H1 (cell line): ENCODE data around the gene COG4. TPM values are rescaled to one million over a fixed set of nuclear protein-coding genes. Genes with fewer than 3 reads are reported as not detected.

ENCODE experiments used
- CTCF ChIA-PET: fragments of 300-600 bp; sonication (Branson Sonifier 250); formaldehyde crosslinking; loops from one replicate; lab custom pipeline; 2021; ENCODE audit not compliant: partially characterized antibody; lab: Charles Lee
- POLR2A ChIA-PET: fragments of 300-600 bp; sonication (Branson Sonifier 250); formaldehyde crosslinking; loops from one replicate; lab custom pipeline; 2021; ENCODE audit warnings: inconsistent platforms; ENCODE audit not compliant: partially characterized antibody; lab: Charles Lee
- DNase-seq, 2 experiments: peaks; one replicate each; pipeline versions ENCODE4 v3.0.0 to v3.0.0-alpha.2; 2010 to 2022; ENCODE audit warnings: low spot score in 2 of 2, low read depth in 1 of 2, mixed read lengths in 1 of 2
- FAIRE-seq: peaks from 2 replicates; lab custom pipeline; 2011; peaks lifted over from hg19 to GRCh38; lab: Jason Lieb, UNC
- H2AFZ ChIP-seq: 2 replicates; pipeline ENCODE4 v1.8.1; 2012; ENCODE audit warnings: low read length, inconsistent platforms
- H2AK5ac ChIP-seq: 2 replicates; pipeline ENCODE4 v1.6.1; 2013; ENCODE audit warnings: low read depth, low read length
- H2BK120ac ChIP-seq: replicated peaks from 2 replicates; pipeline ENCODE3; 2013; ENCODE audit warnings: low read depth, low read length, inconsistent platforms
- H2BK12ac ChIP-seq: 2 replicates; pipeline ENCODE4 v1.6.1; 2013; ENCODE audit warnings: low read depth, low read length
- H2BK15ac ChIP-seq: 2 replicates; pipeline ENCODE4 v1.6.1; 2013; ENCODE audit warnings: low read length
- H2BK20ac ChIP-seq: 2 replicates; pipeline ENCODE4 v1.6.1; 2013; ENCODE audit warnings: low read length
- H2BK5ac ChIP-seq: 2 replicates; pipeline ENCODE4 v1.6.1; 2013; ENCODE audit warnings: low read depth, low read length
- H3K14ac ChIP-seq: 2 replicates; pipeline ENCODE4 v1.6.1; 2013; ENCODE audit warnings: inconsistent platforms; ENCODE audit not compliant: insufficient read length
- H3K18ac ChIP-seq: 2 replicates; pipeline ENCODE4 v1.6.1; 2013; ENCODE audit warnings: low read length; ENCODE audit errors: extremely low read depth
- H3K23ac ChIP-seq: 2 replicates; pipeline ENCODE4 v1.6.1; 2013; ENCODE audit warnings: inconsistent platforms; ENCODE audit not compliant: insufficient read length
- H3K23me2 ChIP-seq: 2 replicates; pipeline ENCODE4 v1.6.1; 2013; ENCODE audit warnings: low read depth, low read length
- H3K27ac ChIP-seq: 2 replicates; pipeline ENCODE4 v1.6.1; 2011; ENCODE audit warnings: low read depth, low read length, inconsistent platforms
- H3K27me3 ChIP-seq, 4 experiments: replicated peaks in 1 of 4; 1 replicate in 1 of 4; 2 replicates in 3 of 4; pipeline versions ENCODE4 v1.6.1 to v1.8.1; 2011 to 2013; ENCODE audit warnings: low read length in 3 of 4, mild to moderate bottlenecking in 3 of 4, inconsistent platforms in 2 of 4, mixed read lengths in 2 of 4, moderate library complexity in 1 of 4; ENCODE audit not compliant: control insufficient read depth in 3 of 4, insufficient read depth in 3 of 4; ENCODE audit errors: extremely low read depth in 1 of 4
- H3K36me3 ChIP-seq, 4 experiments: 2 replicates each; pipeline versions ENCODE4 v1.6.1 to v1.8.1; 2011 to 2013; ENCODE audit warnings: mild to moderate bottlenecking in 4 of 4, low read length in 3 of 4, moderate library complexity in 2 of 4, control low read depth in 1 of 4, inconsistent platforms in 1 of 4; ENCODE audit not compliant: insufficient read depth in 4 of 4, control insufficient read depth in 2 of 4
- H3K4ac ChIP-seq: replicated peaks from 2 replicates; pipeline ENCODE3; 2013; ENCODE audit warnings: low read length, low read depth, mixed read lengths, inconsistent platforms; ENCODE audit not compliant: insufficient read length
- H3K4me1 ChIP-seq, 4 experiments: replicated peaks in 1 of 4; 1 replicate in 1 of 4; 2 replicates in 3 of 4; pipeline versions ENCODE4 v1.6.1 to v1.8.1; 2011 to 2013; ENCODE audit warnings: low read length in 3 of 4, inconsistent platforms in 2 of 4, mixed read lengths in 1 of 4; ENCODE audit not compliant: insufficient read depth in 4 of 4, control insufficient read depth in 3 of 4
- H3K4me2 ChIP-seq, 2 experiments: 2 replicates each; pipeline versions ENCODE4 v1.6.1 to v1.8.1; 2011 to 2013; ENCODE audit warnings: low read depth in 2 of 2, low read length in 2 of 2, control low read depth in 1 of 2, inconsistent platforms in 1 of 2, mild to moderate bottlenecking in 1 of 2; ENCODE audit not compliant: insufficient read depth in 1 of 2
- H3K4me3 ChIP-seq, 4 experiments: fragments of 200-600, 300-600 bp in 1 of 4; sonication (generic), shearing (Covaris generic), sonication (Bioruptor Twin) in 1 of 4; 2 replicates each; pipeline versions ENCODE4 v1.5.1 to v1.8.1; 2011 to 2016; ENCODE audit warnings: low read length in 4 of 4, low read depth in 3 of 4, control low read depth in 2 of 4, inconsistent platforms in 2 of 4, mild to moderate bottlenecking in 2 of 4, mixed read lengths in 1 of 4, moderate library complexity in 1 of 4; ENCODE audit not compliant: insufficient read depth in 2 of 4; ENCODE audit errors: extremely low read depth in 1 of 4
- H3K56ac ChIP-seq: replicated peaks from 2 replicates; pipeline ENCODE3; 2013; ENCODE audit warnings: low read depth, mild to moderate bottlenecking, mixed read lengths, low read length, inconsistent platforms; ENCODE audit not compliant: insufficient read length
- H3K79me1 ChIP-seq: 2 replicates; pipeline ENCODE4 v1.6.1; 2013; ENCODE audit warnings: low read depth, low read length, control low read depth
- H3K79me2 ChIP-seq, 2 experiments: 2 replicates each; pipeline versions ENCODE4 v1.6.1 to v1.8.1; 2012 to 2013; ENCODE audit warnings: low read length in 2 of 2, mild to moderate bottlenecking in 2 of 2, inconsistent platforms in 1 of 2; ENCODE audit not compliant: insufficient read depth in 2 of 2, control insufficient read depth in 1 of 2
- H3K9ac ChIP-seq, 4 experiments: replicated peaks in 1 of 4; 1 replicate in 1 of 4; 2 replicates in 3 of 4; pipeline versions ENCODE4 v1.6.1 to v1.8.1; 2011 to 2013; ENCODE audit warnings: low read depth in 3 of 4, low read length in 3 of 4, control low read depth in 2 of 4, mild to moderate bottlenecking in 2 of 4, moderate library complexity in 2 of 4, inconsistent platforms in 1 of 4; ENCODE audit errors: extremely low read depth in 1 of 4
- H3K9me3 ChIP-seq, 2 experiments: 2 replicates each; pipeline versions ENCODE4 v1.6.1 to v1.8.1; 2012 to 2013; ENCODE audit warnings: mild to moderate bottlenecking in 2 of 2, moderate library complexity in 2 of 2, control low read depth in 1 of 2, inconsistent platforms in 1 of 2, low read depth in 1 of 2, low read length in 1 of 2, mixed read lengths in 1 of 2; ENCODE audit not compliant: insufficient read depth in 2 of 2
- H4K20me1 ChIP-seq, 2 experiments: replicated peaks in 1 of 2; 2 replicates each; pipeline versions ENCODE3 to v1.8.1; 2011 to 2013; ENCODE audit warnings: inconsistent platforms in 2 of 2, low read length in 2 of 2, mild to moderate bottlenecking in 1 of 2; ENCODE audit not compliant: insufficient read depth in 2 of 2, control insufficient read depth in 1 of 2
- H4K5ac ChIP-seq: 2 replicates; pipeline ENCODE4 v1.6.1; 2013; ENCODE audit warnings: low read length, low read depth, mixed read lengths, inconsistent platforms; ENCODE audit not compliant: insufficient read length
- H4K8ac ChIP-seq: 2 replicates; pipeline ENCODE4 v1.8.0; 2013; ENCODE audit warnings: mild to moderate bottlenecking, moderate library complexity, low read length, inconsistent platforms; ENCODE audit not compliant: insufficient read depth; ENCODE audit errors: extremely low read depth
- H4K91ac ChIP-seq: replicated peaks from 2 replicates; pipeline ENCODE3; 2013; ENCODE audit warnings: low read length, mixed read lengths, inconsistent platforms; ENCODE audit not compliant: insufficient read length
- ASH2L ChIP-seq: fragments of 200-600, 300-600 bp; sonication (generic); IDR thresholded peaks from one replicate; pipeline ENCODE4 v1.7.1; 2017; ENCODE audit warnings: low read length
- CTBP2 ChIP-seq: IDR thresholded peaks from 2 replicates; pipeline ENCODE4 v1.7.0; 2011; ENCODE audit warnings: borderline replicate concordance, mild to moderate bottlenecking, moderate library complexity, mixed read lengths, low read length; ENCODE audit not compliant: insufficient read depth, insufficient read length
- GABPA ChIP-seq: IDR thresholded peaks from 2 replicates; pipeline ENCODE4 v1.6.1; 2011; ENCODE audit warnings: mild to moderate bottlenecking, low read length, moderate library complexity, borderline replicate concordance; ENCODE audit not compliant: insufficient read depth
- KDM4A ChIP-seq: IDR thresholded peaks from one replicate; pipeline ENCODE4 v1.7.1; 2012; ENCODE audit warnings: low read depth, mild to moderate bottlenecking, moderate library complexity, low read length, inconsistent platforms; ENCODE audit not compliant: severe bottlenecking
- RXRA ChIP-seq: IDR thresholded peaks from 2 replicates; pipeline ENCODE4 v1.6.1; 2011; ENCODE audit warnings: low read depth, mild to moderate bottlenecking, low read length, moderate library complexity; ENCODE audit not compliant: insufficient read depth
- WGBS, 2 experiments: shearing (Covaris generic) in 1 of 2; methylation state at CpG; one replicate each; pipeline versions ENCODE4 v1.1.6 to v1.1.7; 2013 to 2015; ENCODE audit warnings: low lambda C conversion rate in 2 of 2, mixed read lengths in 2 of 2, inconsistent platforms in 1 of 2, low coverage in 1 of 2, missing lambda C conversion rate in 1 of 2; ENCODE audit not compliant: insufficient replicate concordance in 2 of 2, insufficient coverage in 1 of 2, insufficient read length in 1 of 2; ENCODE audit errors: extremely low coverage in 1 of 2, missing lambda C conversion rate in 1 of 2; 5-methylcytosine and 5-hydroxymethylcytosine counted together
- polyA plus RNA-seq, 7 experiments: library from polyadenylated mRNA; depleted of rRNA in 3 of 7; stranded (reverse) in 5 of 7; unstranded in 2 of 7; fragments of >200 nt in 5 of 7; fragments of 200-250 nt in 2 of 7; gene quantifications; 1 replicate in 5 of 7; 2 replicates in 1 of 7; 4 replicates in 1 of 7; pipeline versions ENCODE4 v1.2.1 to v1.2.3, GENCODE V29; 2011 to 2013; ENCODE audit warnings: missing spikeins in 2 of 7, mixed read lengths in 2 of 7
- total RNA-seq: library from RNA; stranded (reverse); fragmentation: NEBNext Ultra II Directional; extraction: Animal tissue kit (Norgen Biotek cat#: 25700); gene quantifications from 2 replicates; pipeline ENCODE4 v1.2.1, GENCODE V29; 2021

Gene COG4
- total and polyA plus RNA-seq, 2 of the 8 experiments (the other 6 are each of a cell fraction or from before 2014, with no cell fraction given), result 46.1 to 50.2 TPM

DNA sequence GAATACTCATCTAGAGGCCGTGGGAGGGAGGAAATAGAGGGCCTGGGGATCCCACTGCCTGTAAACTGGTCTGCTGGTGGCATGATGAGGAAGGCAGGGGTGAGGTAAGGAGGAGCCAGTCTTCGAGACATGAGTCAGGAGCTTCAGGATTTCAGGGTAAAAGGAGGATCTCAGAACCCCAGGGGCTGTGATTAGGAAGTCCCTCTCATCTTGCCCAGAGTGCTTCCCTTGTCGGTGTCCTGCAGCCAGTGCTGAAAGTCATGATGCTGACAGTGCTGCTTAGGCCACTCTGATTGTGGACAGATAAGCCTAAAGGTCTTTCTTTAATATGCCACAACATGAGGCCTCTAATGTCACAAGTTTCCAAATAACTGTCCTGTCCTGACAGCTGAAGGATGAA, 29.6 kb downstream of the COG4 start:
- no peak overlapping the region for H2BK20ac ChIP-seq
- H3K4me1 ChIP-seq, result no peaks in the 10 kb centered on the region
- H2BK5ac ChIP-seq, result no peak overlapping the region
- no peak overlapping the region for H4K8ac ChIP-seq
- POLR2A ChIA-PET, result interaction anchor here (2.3 kb wide), 1 partner anchor 31 kb away, joined by 4 read pairs; no protein-coding TSS in a partner anchor
- no peak overlapping the region for H2AK5ac ChIP-seq
- no peak overlapping the region for H3K27ac ChIP-seq
- no peak overlapping the region for H3K14ac ChIP-seq
- no peaks in the 10 kb centered on the region for H3K9me3 ChIP-seq
- no peak overlapping the region for H3K23ac ChIP-seq
- H3K18ac ChIP-seq, result no peak overlapping the region
- no peak overlapping the region for H4K91ac ChIP-seq
- H3K36me3 ChIP-seq, result peaks cover 6 to 33% (median 18%) of the 10 kb centered on the region in 4 experiments; a peak in 6 of 8 replicates
- H4K20me1 ChIP-seq, result no peaks in the 10 kb centered on the region
- no peaks in the 10 kb centered on the region for H3K79me1 ChIP-seq
- FAIRE-seq, result no peak
- H3K79me2 ChIP-seq, result no peaks in the 10 kb centered on the region
- no peak overlapping the region for H4K5ac ChIP-seq
- CTCF ChIA-PET, result interaction anchor here (2.6 kb wide), 1 partner anchor 22 kb away, joined by 13 read pairs; no protein-coding TSS in a partner anchor
- TF ChIP-seq KDM4A (no peak), GABPA (no peak), CTBP2 (no peak), RXRA (no peak), ASH2L (no peak)
- TF ChIP-seq, all 59 proteins: peak for 0
- Histone ChIP-seq H3K56ac (no peak overlapping the region), H3K9ac (no peak overlapping the region), H2BK120ac (no peak overlapping the region), H3K4ac (no peak overlapping the region), H3K27me3 (no peaks in the 10 kb centered on the region), H2BK12ac (no peak overlapping the region), H3K23me2 (no peaks in the 10 kb centered on the region), H3K4me3 (no peak overlapping the region), H2BK15ac (no peak overlapping the region), H2AFZ (no peak overlapping the region), H3K4me2 (no peak overlapping the region)
- 80% methylated on average over 3 of the region's 3 CpGs; no CpG with 5 or more reads in 1 of the 2 experiments for WGBS, 2 experiments
- no peak for DNase-seq
